ENCODE measurements around the gene FRMD1.
"Not testable (repeated sequence)": the region's sequence is repeated elsewhere in the genome, so short reads cannot be mapped to it uniquely, and the experiment has no call there.

FRMD1 gene

DNA sequence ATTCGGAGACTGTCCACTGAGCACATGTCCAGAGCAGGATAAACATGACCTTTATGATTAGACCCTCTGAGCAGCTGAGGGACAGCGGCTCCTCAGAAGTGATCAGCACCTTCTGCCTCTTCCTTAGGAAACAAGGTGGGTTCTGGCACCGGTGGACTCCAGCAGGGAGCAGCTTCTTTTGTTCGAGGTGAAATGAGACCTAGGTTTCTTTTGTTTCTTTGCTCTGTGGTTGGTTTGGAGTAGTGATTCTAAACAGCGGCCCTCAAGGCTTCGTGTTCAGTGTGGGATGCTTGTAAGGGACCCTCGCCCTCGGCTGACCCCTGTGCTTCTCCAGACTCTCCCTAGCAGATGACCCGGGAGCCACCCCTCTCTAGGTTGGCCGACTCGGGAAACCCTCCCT is 14.6 kb upstream of the FRMD1 start:
- DNase-seq = no peak

- no peak for DNase-seq
Observed at GRCh38 chr6:168093071-168093505, 14.1 kb upstream of the FRMD1 start.

DNA sequence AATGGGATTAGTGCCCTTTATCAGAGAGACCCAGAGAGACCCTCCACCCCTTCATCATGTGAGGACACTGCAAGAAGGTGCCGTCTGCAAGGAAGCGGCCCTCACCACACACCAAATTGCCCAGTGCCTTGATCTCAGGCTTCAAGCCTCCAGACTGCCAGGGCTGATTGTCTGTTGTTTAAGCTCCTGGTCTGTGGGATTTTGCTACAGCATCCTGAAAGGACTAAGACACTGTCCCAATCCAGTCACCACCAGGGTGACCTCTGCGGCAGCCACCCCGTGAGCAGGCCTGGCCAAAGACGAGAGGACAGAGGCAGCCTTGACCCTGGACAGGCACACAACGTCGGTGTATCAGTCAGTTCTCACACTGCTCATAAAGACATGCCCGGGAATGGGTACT is 13.5 kb upstream of the FRMD1 start:
- no peak for DNase-seq

GRCh38 chr6:168091381-168092264 is 12.6 kb upstream of the FRMD1 start:
- no peak for DNase-seq

DNA sequence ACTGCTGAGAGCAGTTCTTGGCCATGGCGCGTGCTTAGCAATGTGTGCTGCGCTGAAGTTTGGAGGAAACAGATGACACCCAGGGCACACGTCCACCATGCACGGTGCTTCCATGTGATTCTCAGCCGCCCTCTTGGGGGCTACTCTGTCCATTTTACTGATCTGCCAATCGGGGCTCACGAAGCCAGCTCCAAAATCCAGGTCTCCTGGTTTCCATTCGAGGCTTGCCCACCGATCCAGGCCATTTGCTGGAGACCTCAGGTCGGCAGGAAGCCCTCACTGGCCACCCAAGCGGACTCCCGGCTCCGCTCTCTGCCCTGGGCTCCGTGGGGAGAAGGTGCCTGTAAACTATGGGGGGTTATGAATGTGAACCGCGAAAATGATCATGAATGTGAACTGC is 11.7 kb upstream of the FRMD1 start:
- no peak for DNase-seq

GRCh38 chr6:168090064-168090690 is 11.2 kb upstream of the FRMD1 start:
- DNase-seq = no peak

GRCh38 chr6:168089186-168090063 is 10.4 kb upstream of the FRMD1 start:
- DNase-seq = no peak

DNA sequence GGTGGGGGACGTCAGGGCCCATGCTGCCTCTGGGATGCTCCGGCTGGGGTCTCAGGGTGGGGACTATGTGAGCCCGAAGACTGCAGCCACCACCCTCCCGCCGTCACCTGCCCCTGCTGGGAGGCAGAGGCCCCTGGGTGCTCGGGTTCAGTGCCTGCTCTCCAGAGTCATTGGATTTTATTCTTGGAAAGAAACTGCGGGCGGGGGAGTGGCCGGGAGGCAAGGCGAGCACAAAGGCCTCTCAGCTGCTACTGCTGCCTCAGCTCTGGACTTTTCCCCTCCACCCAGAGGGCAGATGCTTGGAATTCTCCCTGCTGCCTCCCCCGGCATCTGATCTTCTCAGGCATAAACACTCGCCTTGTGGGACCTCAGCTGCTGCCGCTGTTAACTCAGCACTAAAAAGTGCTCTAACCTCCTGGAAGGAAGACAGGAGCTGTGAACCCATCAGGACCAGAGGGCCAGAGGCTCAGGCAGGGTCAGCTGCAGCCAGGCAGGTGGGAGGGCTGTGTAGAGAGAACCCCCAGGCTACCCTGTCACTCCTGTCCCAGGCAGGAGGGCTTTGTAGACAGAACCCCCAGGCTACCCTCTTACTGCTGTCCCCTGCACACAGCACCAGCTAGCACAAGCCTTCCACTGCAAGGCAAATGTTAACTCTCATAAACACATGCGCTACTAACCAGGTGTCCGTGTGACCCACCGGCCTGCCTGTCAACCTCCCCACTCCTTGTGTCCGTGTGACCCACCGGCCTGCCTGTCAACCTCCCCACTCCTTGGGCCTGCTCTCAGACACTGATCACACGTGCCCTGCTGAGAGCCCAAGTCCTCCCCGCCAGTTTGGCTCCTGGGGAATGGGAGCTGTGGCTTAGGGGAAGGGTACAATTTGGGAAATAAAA is 9.4 kb upstream of the FRMD1 start:
- DNase-seq = no peak

DNA sequence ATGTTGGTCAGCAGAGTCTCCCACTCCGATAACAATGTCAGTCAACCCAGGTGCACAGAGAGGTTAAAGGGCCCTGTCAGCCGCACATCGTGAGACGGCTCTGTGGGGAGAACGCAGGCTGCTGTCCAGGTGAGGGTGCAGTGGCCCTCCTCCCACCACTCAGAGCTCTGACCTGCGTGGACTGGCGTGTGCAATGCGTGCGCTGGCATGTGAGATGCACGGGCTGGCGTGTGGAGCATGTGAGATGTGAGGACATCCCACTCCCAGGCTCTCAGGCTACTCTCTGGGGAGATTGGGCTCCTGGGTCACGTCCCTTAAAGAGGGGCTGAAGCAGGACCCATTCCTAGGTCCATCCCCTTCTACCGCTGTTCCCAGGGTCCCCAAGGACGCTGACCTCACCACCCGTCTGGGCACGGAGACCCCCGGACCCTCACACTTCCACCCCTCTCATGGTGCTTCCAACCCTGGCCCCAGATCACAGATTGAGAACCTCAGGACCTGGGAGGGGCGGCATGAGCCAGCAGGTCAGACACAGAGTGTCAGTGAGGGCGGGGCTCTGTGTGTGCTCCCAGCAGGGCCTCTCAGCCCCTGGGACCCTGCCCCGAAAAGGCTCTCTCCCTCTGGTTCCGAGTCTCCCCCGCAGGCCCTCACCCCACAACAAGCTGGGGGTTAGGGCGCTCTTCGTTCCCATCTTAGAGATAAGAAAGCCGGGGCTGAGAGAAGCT is 8.6 kb upstream of the FRMD1 start:
- no peak for DNase-seq

GRCh38 chr6:168086616-168087015 is 7.6 kb upstream of the FRMD1 start:
- DNase-seq = no peak

DNA sequence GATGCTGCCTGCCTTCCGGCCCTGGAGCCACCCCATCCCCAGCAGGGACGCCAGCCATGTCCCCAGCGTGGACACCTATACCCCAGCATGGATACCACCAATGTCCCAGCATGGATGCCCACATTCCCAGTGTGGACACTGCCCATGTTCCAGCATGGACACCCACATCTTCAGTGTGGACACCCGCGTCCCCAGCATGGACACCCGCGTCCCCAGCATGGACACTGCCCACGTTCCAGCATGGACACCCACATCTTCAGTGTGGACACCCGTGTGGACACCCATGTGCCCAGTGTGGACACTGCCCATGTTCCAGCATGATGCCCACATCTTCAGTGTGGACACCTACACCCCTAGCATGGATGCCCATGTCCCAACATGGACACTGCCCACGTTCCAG is 7.1 kb upstream of the FRMD1 start:
- DNase-seq = no peak

- no peak for DNase-seq
Observed at GRCh38 chr6:168084465-168085160, 5.6 kb upstream of the FRMD1 start.

- no peak for DNase-seq
Observed at GRCh38 chr6:168083514-168083885, 4.5 kb upstream of the FRMD1 start.

GRCh38 chr6:168082860-168083513 is 4.0 kb upstream of the FRMD1 start:
- DNase-seq = no peak

- DNase-seq = no peak
Observed at GRCh38 chr6:168081858-168082546, 3.0 kb upstream of the FRMD1 start.

DNA sequence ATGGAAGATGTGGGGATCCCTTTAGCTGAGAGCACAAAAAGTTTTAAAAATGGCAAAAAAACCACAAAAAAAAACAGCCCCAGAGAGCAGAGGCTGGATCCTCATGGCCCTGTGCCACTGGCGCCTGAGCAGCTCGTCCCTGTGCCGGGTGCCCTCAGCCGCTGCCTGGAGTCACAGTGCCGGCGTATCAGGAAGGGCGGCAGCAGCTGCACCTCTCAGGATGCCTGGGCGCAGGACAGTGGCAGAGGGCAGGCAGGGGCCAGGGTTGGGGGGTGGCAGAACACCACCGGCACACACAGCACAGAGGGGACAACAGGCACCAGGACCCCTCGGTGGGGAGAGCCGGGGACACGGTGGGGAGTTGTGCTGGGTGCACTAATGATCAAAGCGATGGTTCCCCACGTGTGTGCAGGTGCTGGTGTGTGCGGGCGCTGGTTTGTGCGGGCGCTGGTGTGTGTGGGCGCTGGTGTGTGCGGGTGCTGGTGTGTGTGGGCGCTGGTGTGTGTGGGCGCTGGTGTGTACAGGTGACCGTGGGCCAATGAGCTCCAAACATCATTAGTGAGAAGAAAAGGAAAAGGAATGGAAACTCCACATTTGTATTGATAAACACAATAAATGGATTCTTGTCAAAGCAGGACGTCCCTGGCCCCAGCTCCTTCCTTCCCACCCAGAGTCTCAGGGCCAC is 1.5 kb upstream of the FRMD1 start:
- no peak for DNase-seq

- DNase-seq = no peak
Observed at GRCh38 chr6:168078175-168078942, 653 bp downstream of the FRMD1 start.

GRCh38 chr6:168077401-168077800 is 1.6 kb downstream of the FRMD1 start:
- DNase-seq = not testable (repeated sequence)
